NCI-H2029 (cell line): ENCODE measurements around the gene RIOK3.

Source experiments
- DNase-seq: peaks from one replicate; lab custom pipeline; 2025; lab: John Stamatoyannopoulos, UW

The RIOK3 gene

GRCh38 chr18:23530195-23530594, 77.1 kb downstream of the RIOK3 start:
- DNase-seq, result no peak

GRCh38 chr18:23531912-23532311, 78.8 kb downstream of the RIOK3 start:
- DNase-seq, result no peak
